ENCODE results near the gene FOXP4.

FOXP4 gene

GRCh38 chr6:41547799-41548097, 1.6 kb downstream of the FOXP4 start:
- no peak for DNase-seq (ENCODE audit: low read depth)

- DNase-seq (ENCODE audit: low read depth) = peak; percentile 30
These were observed 2.1 kb downstream of the FOXP4 start for GRCh38 chr6:41548098-41548840.

- DNase-seq (ENCODE audit: low read depth) = no peak
These were observed 2.9 kb downstream of the FOXP4 start for GRCh38 chr6:41548841-41549642.

GRCh38 chr6:41549673-41550072, 3.5 kb downstream of the FOXP4 start:
- DNase-seq (ENCODE audit: low read depth) = no peak

- no peak for DNase-seq (ENCODE audit: low read depth)
These were observed 5.0 kb downstream of the FOXP4 start for GRCh38 chr6:41551086-41551700.

- DNase-seq (ENCODE audit: low read depth) = no peak
These were observed 5.7 kb downstream of the FOXP4 start for GRCh38 chr6:41551857-41552256.

- no peak for DNase-seq (ENCODE audit: low read depth)
These were observed 6.5 kb downstream of the FOXP4 start for GRCh38 chr6:41552723-41553122.

GRCh38 chr6:41553405-41553999, 7.3 kb downstream of the FOXP4 start:
- DNase-seq (ENCODE audit: low read depth) = no peak

GRCh38 chr6:41555326-41556300, 9.4 kb downstream of the FOXP4 start:
- no peak for DNase-seq (ENCODE audit: low read depth)

- no peak for DNase-seq (ENCODE audit: low read depth)
These were observed 11.2 kb downstream of the FOXP4 start for GRCh38 chr6:41557335-41557734.

GRCh38 chr6:41558033-41558807, 12.0 kb downstream of the FOXP4 start:
- DNase-seq (ENCODE audit: low read depth) = no peak

- DNase-seq (ENCODE audit: low read depth) = no peak
These were observed 13.7 kb downstream of the FOXP4 start for GRCh38 chr6:41559655-41560427.

GRCh38 chr6:41560431-41561192, 14.4 kb downstream of the FOXP4 start:
- DNase-seq (ENCODE audit: low read depth) = peak; percentile 77

- no peak for DNase-seq (ENCODE audit: low read depth)
These were observed 15.2 kb downstream of the FOXP4 start for GRCh38 chr6:41561416-41561815.

GRCh38 chr6:41561931-41562911, 16.0 kb downstream of the FOXP4 start:
- no peak for DNase-seq (ENCODE audit: low read depth)

- DNase-seq (ENCODE audit: low read depth) = no peak
These were observed 17.0 kb downstream of the FOXP4 start for GRCh38 chr6:41563060-41563776.

GRCh38 chr6:41564448-41565142, 18.4 kb downstream of the FOXP4 start:
- no peak for DNase-seq (ENCODE audit: low read depth)
